GM20000 (cell line): ENCODE measurements around the gene PAOX.
"Not testable (repeated sequence)": the region's sequence is repeated elsewhere in the genome, so short reads cannot be mapped to it uniquely, and the experiment has no call there.

Source experiments
- DNase-seq: peaks from one replicate; pipeline ENCODE4 v3.0.0; 2012; ENCODE audit warnings: low spot score
- TF ChIP-seq, protein P1 (sequence below): IDR thresholded peaks from 2 replicates; pipeline ENCODE4 v1.5.1; 2012; ENCODE audit warnings: mild to moderate bottlenecking, control low read depth; ENCODE audit errors: extremely low read depth, missing control alignments

Gene PAOX

DNA sequence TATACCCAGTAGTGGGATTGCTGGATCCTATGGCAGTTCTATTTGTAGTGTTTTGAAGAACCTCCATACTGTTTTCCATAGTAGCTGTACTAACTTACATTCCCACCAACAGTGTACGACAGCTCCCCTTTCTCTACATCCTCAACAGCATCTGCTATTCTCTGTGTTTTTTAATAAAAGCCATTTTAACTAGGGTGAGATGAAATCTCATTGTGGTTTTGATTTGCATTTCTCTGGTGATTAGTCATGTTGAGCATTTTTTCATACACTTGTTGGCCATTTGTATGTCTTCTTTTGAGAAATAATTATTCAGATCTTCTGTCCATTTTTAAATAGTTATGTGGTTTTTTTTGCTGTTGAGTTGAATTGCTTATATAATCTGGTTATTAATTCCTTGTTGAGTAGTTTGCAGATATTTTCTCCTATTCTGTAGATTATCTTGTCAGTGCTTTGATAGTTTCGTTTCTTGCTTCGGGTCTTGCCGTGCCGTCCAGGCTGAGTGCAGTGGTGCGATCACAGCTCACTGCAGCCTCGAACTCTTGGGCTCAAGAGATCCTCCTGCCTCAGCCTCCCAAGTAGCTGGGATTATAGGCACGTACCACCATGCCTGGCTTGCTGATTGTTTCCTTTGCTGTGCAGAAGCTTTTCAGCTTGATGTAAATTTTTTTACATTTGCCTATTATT is 26.9 kb downstream of the PAOX start:
- DNase-seq = no peak
- TF ChIP-seq, protein P1, sequence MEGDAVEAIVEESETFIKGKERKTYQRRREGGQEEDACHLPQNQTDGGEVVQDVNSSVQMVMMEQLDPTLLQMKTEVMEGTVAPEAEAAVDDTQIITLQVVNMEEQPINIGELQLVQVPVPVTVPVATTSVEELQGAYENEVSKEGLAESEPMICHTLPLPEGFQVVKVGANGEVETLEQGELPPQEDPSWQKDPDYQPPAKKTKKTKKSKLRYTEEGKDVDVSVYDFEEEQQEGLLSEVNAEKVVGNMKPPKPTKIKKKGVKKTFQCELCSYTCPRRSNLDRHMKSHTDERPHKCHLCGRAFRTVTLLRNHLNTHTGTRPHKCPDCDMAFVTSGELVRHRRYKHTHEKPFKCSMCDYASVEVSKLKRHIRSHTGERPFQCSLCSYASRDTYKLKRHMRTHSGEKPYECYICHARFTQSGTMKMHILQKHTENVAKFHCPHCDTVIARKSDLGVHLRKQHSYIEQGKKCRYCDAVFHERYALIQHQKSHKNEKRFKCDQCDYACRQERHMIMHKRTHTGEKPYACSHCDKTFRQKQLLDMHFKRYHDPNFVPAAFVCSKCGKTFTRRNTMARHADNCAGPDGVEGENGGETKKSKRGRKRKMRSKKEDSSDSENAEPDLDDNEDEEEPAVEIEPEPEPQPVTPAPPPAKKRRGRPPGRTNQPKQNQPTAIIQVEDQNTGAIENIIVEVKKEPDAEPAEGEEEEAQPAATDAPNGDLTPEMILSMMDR = no peak

DNA sequence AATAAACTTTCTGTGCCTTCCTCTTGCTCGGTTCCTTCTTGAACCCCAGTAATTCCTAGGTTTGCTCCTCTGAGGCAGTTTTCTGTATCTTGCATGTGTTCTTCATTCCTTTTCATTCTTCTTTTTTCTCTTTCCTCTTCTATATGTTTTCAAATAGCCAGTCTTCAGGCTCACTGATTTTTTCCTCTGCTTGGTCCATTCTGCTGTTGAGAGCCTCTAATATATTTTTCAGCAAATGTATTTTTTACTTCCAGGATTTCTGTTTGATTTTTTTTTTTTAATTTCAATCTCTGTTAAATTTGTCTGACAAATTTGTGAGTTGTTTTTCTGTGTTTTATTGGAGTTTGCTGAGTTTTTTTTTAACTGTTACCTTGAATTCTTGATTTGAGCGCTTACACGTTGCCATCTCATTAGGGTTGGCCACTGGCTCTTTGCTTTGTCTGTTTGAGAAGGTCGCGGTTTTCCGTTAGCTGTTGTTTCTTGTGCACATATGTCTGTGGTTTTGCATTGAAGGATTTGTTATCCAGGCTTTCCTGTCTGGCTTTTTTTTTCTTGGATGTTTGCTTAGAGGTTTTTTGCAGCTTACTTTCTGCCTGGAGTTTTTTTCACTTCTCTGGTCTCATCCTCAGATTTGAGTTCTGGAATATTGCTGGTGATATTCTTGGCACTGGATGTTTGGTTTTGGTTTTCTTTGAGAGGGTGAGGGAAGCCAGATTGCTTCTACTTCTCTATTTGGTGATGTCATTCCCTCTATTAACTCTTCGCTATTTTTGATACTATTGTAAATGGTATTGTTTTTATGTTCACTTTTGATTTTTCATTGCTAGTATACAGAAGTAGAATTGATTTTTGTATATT is 32.7 kb downstream of the PAOX start:
- TF ChIP-seq, protein P1 = no peak
- no peak for DNase-seq

DNA sequence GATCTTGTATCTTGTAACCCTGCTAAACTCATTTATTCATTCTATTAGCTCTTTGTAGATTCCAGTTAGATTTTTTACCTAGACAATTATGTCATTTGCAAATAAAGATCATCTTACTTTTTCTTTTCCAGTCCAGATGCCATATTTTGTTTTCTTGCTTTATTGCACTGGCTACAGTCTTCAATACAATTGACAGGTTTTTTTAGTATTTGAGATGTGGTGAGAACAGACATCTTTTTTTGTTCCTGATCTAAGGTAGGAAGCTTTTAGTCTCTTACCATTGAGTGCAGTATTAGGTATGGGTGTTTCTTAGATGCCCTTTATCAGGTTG is 33.3 kb downstream of the PAOX start:
- no peak for DNase-seq
- TF ChIP-seq, protein P1 = no peak

DNA sequence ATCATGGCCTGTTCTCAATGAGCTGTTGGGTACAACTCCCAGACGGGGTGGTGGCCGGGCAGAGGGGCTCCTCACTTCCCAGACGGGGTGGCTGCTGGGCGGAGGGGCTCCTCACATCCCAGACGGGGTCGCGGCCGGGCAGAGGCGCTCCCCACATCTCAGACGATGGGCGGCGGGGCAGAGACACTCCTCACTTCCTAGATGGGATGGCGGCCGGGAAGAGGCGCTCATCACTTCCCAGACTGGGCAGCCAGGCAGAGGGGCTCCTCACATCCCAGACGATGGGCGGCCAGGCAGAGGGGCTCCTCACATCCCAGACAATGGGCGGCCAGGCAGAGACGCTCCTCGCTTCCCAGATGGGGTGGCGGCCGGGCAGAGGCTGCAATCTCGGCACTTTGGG is 35.3 kb downstream of the PAOX start:
- DNase-seq = not testable (repeated sequence)

DNA sequence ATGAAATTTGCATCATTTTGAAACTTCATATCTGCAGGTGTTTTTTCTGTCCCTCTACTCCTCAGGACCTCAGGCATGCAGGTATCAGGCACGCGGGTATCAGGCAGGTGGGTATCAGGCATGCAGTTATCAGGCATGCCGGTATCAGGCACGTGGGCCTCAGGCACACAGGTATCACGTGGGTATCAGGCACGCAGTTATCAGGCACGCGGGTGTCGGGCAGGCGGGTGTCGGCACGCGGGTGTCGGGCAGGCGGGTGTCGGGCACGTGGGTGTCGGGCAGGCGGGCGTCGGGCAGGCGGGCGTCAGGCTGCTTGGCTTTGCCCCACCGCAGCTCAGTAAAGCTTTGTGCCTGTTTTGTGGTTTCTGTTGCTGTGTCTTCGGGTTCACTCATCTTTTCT is 36.7 kb downstream of the PAOX start:
- TF ChIP-seq, protein P1 = no peak
- DNase-seq = no peak

DNA sequence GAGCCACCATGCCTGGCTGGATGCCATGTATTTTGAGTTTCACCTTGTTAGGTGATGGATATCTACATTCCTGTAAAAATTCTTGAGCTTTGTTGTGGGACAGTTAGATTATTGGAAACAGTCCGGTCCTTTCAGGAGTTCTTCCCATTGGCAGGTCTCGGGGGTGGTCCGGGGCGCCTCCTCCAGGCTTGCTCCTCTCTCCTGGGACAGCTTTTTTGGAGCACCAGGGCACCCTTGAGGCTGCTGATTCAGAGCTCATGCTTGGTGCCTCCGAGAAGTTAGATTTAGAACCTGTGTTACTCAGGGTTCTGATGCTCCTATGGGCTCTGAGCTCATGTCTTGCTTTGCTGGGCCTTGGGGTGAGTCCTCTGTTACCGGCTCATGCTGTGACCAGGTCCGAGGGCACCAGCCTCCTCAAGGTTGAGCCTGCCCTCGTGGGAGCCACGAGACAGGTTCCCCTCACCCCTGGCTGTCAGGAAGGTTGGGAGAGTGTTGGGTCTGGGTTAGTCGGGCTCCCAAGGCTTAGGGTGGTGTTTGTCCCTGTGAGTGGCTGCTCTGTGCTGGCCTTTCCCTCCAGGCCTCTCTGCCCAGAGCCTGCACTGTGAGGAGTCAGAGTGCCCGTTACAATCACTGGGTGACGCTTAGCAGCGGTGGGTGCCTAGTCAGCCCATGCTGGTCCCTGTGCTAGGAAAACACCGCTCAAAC is 39.4 kb downstream of the PAOX start:
- TF ChIP-seq, protein P1 = no peak
- no peak for DNase-seq

DNA sequence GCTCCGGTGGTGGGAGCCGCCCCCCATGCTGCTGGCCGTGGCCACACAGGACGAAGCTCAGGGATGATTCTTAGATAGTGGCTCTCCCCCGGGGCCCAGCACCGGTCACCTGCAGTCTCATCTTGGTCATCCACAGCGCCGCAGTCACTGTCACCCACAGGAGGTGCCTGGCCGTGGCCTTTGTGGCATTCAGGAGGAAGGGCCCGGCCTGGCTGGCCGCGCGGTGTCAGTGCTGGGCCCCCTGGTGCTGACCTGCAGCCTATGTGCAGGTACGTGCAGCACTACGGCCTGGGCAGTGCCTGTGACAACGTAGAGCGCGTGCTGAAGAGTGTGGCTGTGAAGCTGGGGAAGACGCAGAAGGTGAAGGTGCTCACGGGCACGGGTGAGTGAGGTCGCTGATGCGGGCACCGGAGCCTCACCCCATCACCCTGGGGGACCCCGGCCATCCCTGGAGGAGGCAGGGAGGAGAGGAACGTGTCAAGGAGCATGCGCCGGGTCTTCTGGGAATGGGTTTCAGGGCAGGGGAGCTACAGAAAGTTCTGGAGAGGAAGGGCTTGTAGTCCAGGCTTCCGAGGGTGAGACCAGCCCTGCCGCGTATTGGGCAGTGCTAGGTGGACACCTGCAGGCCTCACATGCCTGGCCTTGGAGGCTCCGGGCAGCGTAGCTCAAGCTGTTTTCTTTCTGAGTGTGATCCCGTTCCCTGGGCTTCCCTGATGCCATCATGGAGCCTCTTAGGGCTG is 40.3 kb downstream of the PAOX start:
- DNase-seq = no peak
- TF ChIP-seq, protein P1 = no peak
